ENCODE data around the gene NEDD8.
A peak's percentile ranks its signal among the peaks of the same experiment; 100 is the strongest.

NEDD8 gene

GRCh38 chr14:24234095-24235005 is 2.2 kb upstream of the NEDD8 start:
- no peak for DNase-seq (ENCODE audit: low spot score)
- Histone ChIP-seq H3K4me3 (ENCODE audit: low read length in 2 of 2) (no peak overlapping the region), H2AK5ac (ENCODE audit: low read depth, low read length) (no peak overlapping the region), H2BK15ac (ENCODE audit: low read length) (no peak overlapping the region), H3K4me1 (ENCODE audit: control insufficient read depth in 2 of 2, insufficient read depth in 1 of 2, low read depth in 1 of 2, low read length in 2 of 2) (peaks cover 9 to 11% of the 10 kb centered on the region in 2 donors), H4K8ac (ENCODE audit: low read depth, low read length) (no peak overlapping the region), H3K79me1 (ENCODE audit: low read depth, low read length) (peaks cover 5% of the 10 kb centered on the region), H2AFZ (ENCODE audit: low read length) (no peak overlapping the region), H3K18ac (ENCODE audit: low read length) (no peak overlapping the region), H3K27ac (replicated peaks; ENCODE audit: low read length) (no peak overlapping the region), H3K36me3 (replicated peaks in 1 of 2; ENCODE audit: control insufficient read depth in 2 of 2, insufficient read depth in 2 of 2, low read length in 2 of 2) (peaks cover 25 to 59% of the 10 kb centered on the region in 2 donors), H4K91ac (ENCODE audit: low read depth, low read length, poor library complexity) (no peak overlapping the region), H2BK120ac (ENCODE audit: low read depth, low read length) (no peak overlapping the region), H3K27me3 (ENCODE audit: control insufficient read depth in 3 of 3, insufficient read depth in 3 of 3, low read depth in 1 of 3, low read length in 3 of 3) (no peaks in the 10 kb centered on the region), H3K23ac (ENCODE audit: low read depth, low read length, poor library complexity) (no peak overlapping the region), H3K4ac (ENCODE audit: low read length) (no peak overlapping the region), H3K9ac (ENCODE audit: low read depth, low read length, poor library complexity) (no peak overlapping the region), H3K14ac (ENCODE audit: low read length) (no peak overlapping the region), H3K4me2 (ENCODE audit: insufficient read depth, low read length, poor library complexity, severe bottlenecking) (no peak overlapping the region), H2BK5ac (ENCODE audit: low read length) (no peak overlapping the region), H3K9me3 (replicated peaks in 1 of 2; ENCODE audit: control insufficient read depth in 2 of 2, insufficient read depth in 1 of 2, low read depth in 1 of 2, low read length in 2 of 2) (no peaks in the 10 kb centered on the region), H2BK12ac (ENCODE audit: low read length) (no peak overlapping the region)
- WGBS, 2 donors (ENCODE audit: extremely low coverage in 2 of 2, insufficient read length in 2 of 2, insufficient replicate concordance in 1 of 2), result no CpG with 5 or more reads among the region's 3 CpGs

- no peak overlapping the region for H2BK15ac ChIP-seq (ENCODE audit: low read length)
- H3K4me2 ChIP-seq (ENCODE audit: insufficient read depth, low read length, poor library complexity, severe bottlenecking), result no peak overlapping the region
- H3K9ac ChIP-seq (ENCODE audit: low read depth, low read length, poor library complexity), result no peak overlapping the region
- no peaks in the 10 kb centered on the region for H3K9me3 ChIP-seq (replicated peaks in 1 of 2; ENCODE audit: control insufficient read depth in 2 of 2, insufficient read depth in 1 of 2, low read depth in 1 of 2, low read length in 2 of 2)
- no peak overlapping the region for H3K14ac ChIP-seq (ENCODE audit: low read length)
- H4K91ac ChIP-seq (ENCODE audit: low read depth, low read length, poor library complexity), result no peak overlapping the region
- H3K27ac ChIP-seq (replicated peaks; ENCODE audit: low read length), result no peak overlapping the region
- no peak for DNase-seq (ENCODE audit: low spot score)
- no CpG with 5 or more reads among the region's 2 CpGs for WGBS, 2 donors (ENCODE audit: extremely low coverage in 2 of 2, insufficient read length in 2 of 2, insufficient replicate concordance in 1 of 2)
- H3K4me1 ChIP-seq (ENCODE audit: control insufficient read depth in 2 of 2, insufficient read depth in 1 of 2, low read depth in 1 of 2, low read length in 2 of 2), result peaks cover 9 to 11% of the 10 kb centered on the region in 2 donors
- H2BK12ac ChIP-seq (ENCODE audit: low read length), result no peak overlapping the region
- peak overlapping the region in 1 of 2 donors; percentile 86 for H3K4me3 ChIP-seq (ENCODE audit: low read length in 2 of 2)
- peaks cover 5% of the 10 kb centered on the region for H3K79me1 ChIP-seq (ENCODE audit: low read depth, low read length)
- H3K4ac ChIP-seq (ENCODE audit: low read length), result no peak overlapping the region
- H2AK5ac ChIP-seq (ENCODE audit: low read depth, low read length), result no peak overlapping the region
- no peak overlapping the region for H4K8ac ChIP-seq (ENCODE audit: low read depth, low read length)
- no peak overlapping the region for H2BK120ac ChIP-seq (ENCODE audit: low read depth, low read length)
- no peaks in the 10 kb centered on the region for H3K27me3 ChIP-seq (ENCODE audit: control insufficient read depth in 3 of 3, insufficient read depth in 3 of 3, low read depth in 1 of 3, low read length in 3 of 3)
- H2BK5ac ChIP-seq (ENCODE audit: low read length), result no peak overlapping the region
- peaks cover 19 to 51% of the 10 kb centered on the region in 2 donors for H3K36me3 ChIP-seq (replicated peaks in 1 of 2; ENCODE audit: control insufficient read depth in 2 of 2, insufficient read depth in 2 of 2, low read length in 2 of 2)
- no peak overlapping the region for H3K23ac ChIP-seq (ENCODE audit: low read depth, low read length, poor library complexity)
- no peak overlapping the region for H3K18ac ChIP-seq (ENCODE audit: low read length)
- no peak overlapping the region for H2AFZ ChIP-seq (ENCODE audit: low read length)
Measured at GRCh38 chr14:24233538-24233866, 1.3 kb upstream of the NEDD8 start.

DNA sequence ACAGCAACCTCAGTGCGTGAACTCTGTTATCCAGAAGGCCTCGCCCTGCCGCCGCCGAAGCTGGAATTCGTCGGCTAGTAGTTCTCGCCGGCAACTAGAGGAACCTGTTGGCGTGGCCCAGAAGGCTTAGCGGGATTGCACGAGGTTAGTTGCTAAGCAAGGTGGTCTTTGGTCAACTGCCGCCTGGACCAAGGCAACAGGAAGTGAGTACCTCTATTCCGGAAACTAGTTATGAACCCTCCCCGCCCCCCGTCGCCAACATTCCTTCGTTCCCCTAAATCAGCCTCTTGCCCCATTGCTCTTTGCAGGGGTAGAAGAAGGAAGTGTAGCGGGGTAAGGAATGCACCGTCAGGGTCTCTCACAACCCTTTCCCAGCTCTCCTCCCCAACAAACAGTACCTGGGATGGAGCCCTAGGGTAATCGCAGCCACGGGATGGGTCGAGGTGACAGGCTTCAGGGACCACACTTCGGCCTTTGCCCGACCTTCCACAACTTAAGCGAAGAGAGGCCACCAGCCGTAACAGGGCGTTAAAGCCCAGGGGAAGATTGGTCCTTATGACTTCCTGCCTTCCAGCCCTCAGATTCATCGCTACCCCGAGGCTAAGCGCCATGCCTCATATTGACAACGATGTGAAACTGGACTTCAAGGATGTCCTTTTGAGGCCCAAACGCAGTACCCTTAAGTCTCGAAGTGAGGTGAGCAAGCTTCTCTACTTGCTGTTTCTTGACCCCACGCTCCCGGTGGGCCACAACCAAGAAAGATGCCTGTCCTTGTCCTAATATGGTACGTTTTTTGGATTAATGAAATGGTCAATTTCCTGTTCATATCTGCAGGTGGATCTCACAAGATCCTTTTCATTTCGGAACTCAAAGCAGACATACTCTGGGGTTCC is 724 bp upstream of the NEDD8 start, which contains the start of gene GMPR2:
TSS of gene GMPR2 (plus strand) at position 285 of the 893 bp plus-strand sequence. CDS start at position 610, 325 bp downstream.
- H3K18ac ChIP-seq (ENCODE audit: low read length), result peak within 1 kb of the TSS; percentile 99
- H2BK5ac ChIP-seq (ENCODE audit: low read length), result peak within 1 kb of the TSS; percentile 14
- H3K36me3 ChIP-seq (replicated peaks in 1 of 2; ENCODE audit: control insufficient read depth in 2 of 2, insufficient read depth in 2 of 2, low read length in 2 of 2), result peaks cover 16 to 50% of the 10 kb centered on the region in 2 donors

More for the DNA sequence above, 724 bp upstream of the NEDD8 start, which contains the start of gene GMPR2:
- Histone ChIP-seq H3K4ac (ENCODE audit: low read length) (no peak within 1 kb of the TSS), H3K9me3 (replicated peaks in 1 of 2; ENCODE audit: control insufficient read depth in 2 of 2, insufficient read depth in 1 of 2, low read depth in 1 of 2, low read length in 2 of 2) (no peaks in the 10 kb centered on the region), H3K4me2 (ENCODE audit: insufficient read depth, low read length, poor library complexity, severe bottlenecking) (peak within 1 kb of the TSS; percentile 90), H2BK12ac (ENCODE audit: low read length) (no peak within 1 kb of the TSS), H3K14ac (ENCODE audit: low read length) (peak within 1 kb of the TSS; percentile 87), H3K9ac (ENCODE audit: low read depth, low read length, poor library complexity) (peak within 1 kb of the TSS; percentile 92), H3K4me3 (ENCODE audit: low read length in 2 of 2) (peak within 1 kb of the TSS; percentile 86 to 87), H2BK15ac (ENCODE audit: low read length) (peak within 1 kb of the TSS; percentile 35), H3K79me1 (ENCODE audit: low read depth, low read length) (peaks cover 5% of the 10 kb centered on the region), H3K23ac (ENCODE audit: low read depth, low read length, poor library complexity) (peak within 1 kb of the TSS; percentile 8), H3K4me1 (ENCODE audit: control insufficient read depth in 2 of 2, insufficient read depth in 1 of 2, low read depth in 1 of 2, low read length in 2 of 2) (peaks cover 9 to 11% of the 10 kb centered on the region in 2 donors), H4K8ac (ENCODE audit: low read depth, low read length) (no peak within 1 kb of the TSS), H2AFZ (ENCODE audit: low read length) (peak within 1 kb of the TSS; percentile 99), H2AK5ac (ENCODE audit: low read depth, low read length) (peak within 1 kb of the TSS; percentile 12), H2BK120ac (ENCODE audit: low read depth, low read length) (no peak within 1 kb of the TSS), H4K91ac (ENCODE audit: low read depth, low read length, poor library complexity) (no peak within 1 kb of the TSS), H3K27ac (replicated peaks; ENCODE audit: low read length) (peak within 1 kb of the TSS; percentile 94), H3K27me3 (ENCODE audit: control insufficient read depth in 3 of 3, insufficient read depth in 3 of 3, low read depth in 1 of 3, low read length in 3 of 3) (no peaks in the 10 kb centered on the region)
- DNase-seq (ENCODE audit: low spot score), result no peak
- no CpG with 5 or more reads among the region's 38 CpGs for WGBS, 2 donors (ENCODE audit: extremely low coverage in 2 of 2, insufficient read length in 2 of 2, insufficient replicate concordance in 1 of 2)
